Tibial artery (tissue), 4 donors: ENCODE data around the gene NTN5.

ENCODE experiments used
- DNase-seq, 2 donors: peaks; one replicate each; pipeline ENCODE4 v3.0.0-alpha.2; 2019
- H3K27ac ChIP-seq, 2 donors: fragments of 200-600 bp; sonication (generic) in 1 of 2; 1 replicate in 1 of 2; 2 replicates in 1 of 2; pipeline ENCODE4 v1.5.1; 2018 to 2019; ENCODE audit warnings: mild to moderate bottlenecking in 1 of 2
- H3K27me3 ChIP-seq, 2 donors: fragments of 200-600 bp; sonication (generic) in 1 of 2; one replicate each; pipeline versions ENCODE4 v1.5.1 to v1.6.0; 2016 to 2019
- H3K36me3 ChIP-seq, 3 donors: fragments of 200-600 bp; sonication (generic) in 2 of 3; one replicate each; pipeline ENCODE4 v1.5.1; 2016 to 2019; ENCODE audit warnings: mild to moderate bottlenecking in 2 of 3
- H3K4me1 ChIP-seq, 4 donors: fragments of 200-600 bp; sonication (generic) in 2 of 4; 1 replicate in 3 of 4; 2 replicates in 1 of 4; pipeline ENCODE4 v1.5.1; 2016 to 2019
- H3K4me3 ChIP-seq, 2 donors: fragments of 200-600 bp; sonication (generic) in 1 of 2; 1 replicate in 1 of 2; 2 replicates in 1 of 2; pipeline ENCODE4 v1.5.1; 2018 to 2019; ENCODE audit warnings: mild to moderate bottlenecking in 2 of 2
- H3K9me3 ChIP-seq, 3 donors: fragments of 200-600 bp; sonication (generic) in 1 of 3; one replicate each; pipeline ENCODE4 v1.5.1; 2016 to 2019
- CTCF ChIP-seq, 2 experiments: fragments of 200-600 bp in 1 of 2; fragments of 450-650 bp in 1 of 2; IDR thresholded peaks; one replicate each; pipeline ENCODE4 v1.5.1; 2017 to 2019; ENCODE audit warnings: antibody characterized with exemption in 2 of 2, mild to moderate bottlenecking in 1 of 2, moderate library complexity in 1 of 2
- intact Hi-C: fragments of 100-400 bp; cut with DNase I; formaldehyde crosslinking; loops from one replicate; pipeline ENCODE4 v1.15.0; 2023; ENCODE audit warnings: low total_unique reads

The NTN5 gene

DNA sequence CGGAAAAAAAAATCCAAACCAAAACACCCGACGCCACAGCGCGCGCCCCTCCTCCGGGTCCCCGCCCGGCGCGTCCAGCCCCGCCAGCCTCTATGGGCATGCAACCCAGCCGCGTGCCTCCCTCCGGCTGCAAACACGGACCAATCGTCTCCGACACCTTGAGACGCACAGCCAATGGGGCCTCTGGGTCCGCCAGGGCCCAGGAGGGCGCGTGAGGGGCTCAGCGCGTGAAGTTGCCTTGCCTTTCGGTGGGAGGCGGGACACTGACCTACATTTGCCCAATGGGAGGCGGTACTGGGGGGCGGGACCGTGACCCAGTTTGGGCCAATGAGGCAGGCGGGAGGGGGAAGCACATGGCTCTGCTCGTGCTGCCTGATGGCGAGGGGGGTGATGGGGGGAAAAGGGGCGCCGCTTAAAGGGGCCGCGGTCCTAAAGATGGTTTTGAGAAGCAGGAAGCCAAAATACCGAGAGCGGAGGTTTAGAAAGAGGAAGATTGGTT, 35.3 kb downstream of the NTN5 start:
- peak overlapping the region; percentile 73 to 75 for H3K4me3 ChIP-seq
- H3K36me3 ChIP-seq, result peaks cover 0 to 4% (median 0%) of the 10 kb centered on the region in 3 donors
- no peaks in the 10 kb centered on the region for H3K9me3 ChIP-seq
- intact Hi-C loops, result no loop called here
- TF ChIP-seq CTCF (IDR thresholded peaks at IDR 0.05), result no peak
- no peaks in the 10 kb centered on the region for H3K27me3 ChIP-seq
- peak overlapping the region; percentile 91 to 96 for H3K27ac ChIP-seq
- peak; percentile 99 to 100 for DNase-seq
- peaks cover 5 to 53% (median 42%) of the 10 kb centered on the region in 4 donors for H3K4me1 ChIP-seq

- DNase-seq, result peak; percentile 63 to 87
- H3K4me1 ChIP-seq, result peaks cover 5 to 54% (median 42%) of the 10 kb centered on the region in 4 donors
- peak within 1 kb of the TSS; percentile 73 to 75 for H3K4me3 ChIP-seq
These were observed 35.9 kb downstream of the NTN5 start, which contains the start of gene DBP for GRCh38 chr19:48636859-48637448. Gene DBP, minus strand, starts transcription at chr19:48637379. Its CDS starts 385 bp downstream, at chr19:48636994.

GRCh38 chr19:48635966-48636858, 36.6 kb downstream of the NTN5 start:
- Histone ChIP-seq H3K27ac (peak overlapping the region; percentile 91 to 96), H3K4me3 (peak overlapping the region; percentile 73 to 75), H3K27me3 (no peaks in the 10 kb centered on the region), H3K4me1 (peaks cover 5 to 54% (median 43%) of the 10 kb centered on the region in 4 donors), H3K9me3 (no peaks in the 10 kb centered on the region), H3K36me3 (peaks cover 0 to 12% (median 0%) of the 10 kb centered on the region in 3 donors)
- intact Hi-C loops, result no loop called here
- peak; percentile 62 to 83 for DNase-seq
- no peak for TF ChIP-seq CTCF (IDR thresholded peaks at IDR 0.05)

More at GRCh38 chr19:48636859-48637448, 35.9 kb downstream of the NTN5 start, which contains the start of gene DBP:
- Histone ChIP-seq H3K27ac (peak within 1 kb of the TSS; percentile 91 to 96), H3K9me3 (no peaks in the 10 kb centered on the region), H3K36me3 (peaks cover 0 to 6% (median 0%) of the 10 kb centered on the region in 3 donors), H3K27me3 (no peaks in the 10 kb centered on the region)
- intact Hi-C loops, result no loop called here
- peak; percentile 8 to 20 for TF ChIP-seq CTCF (IDR thresholded peaks at IDR 0.05)

- Histone ChIP-seq H3K4me1 (peaks cover 5 to 57% (median 46%) of the 10 kb centered on the region in 4 donors), H3K36me3 (peaks cover 0 to 20% (median 0%) of the 10 kb centered on the region in 3 donors), H3K9me3 (no peaks in the 10 kb centered on the region), H3K4me3 (peak overlapping the region; percentile 73 to 75), H3K27ac (peak overlapping the region; percentile 91 to 96), H3K27me3 (no peaks in the 10 kb centered on the region)
- TF ChIP-seq CTCF (IDR thresholded peaks at IDR 0.05), result no peak
- DNase-seq, result peak; percentile 62 to 90
- intact Hi-C loops, result no loop called here
These were observed 37.4 kb downstream of the NTN5 start for GRCh38 chr19:48635263-48635965.
